ENCODE results near the gene ALG11. TPM values are rescaled to one million over a fixed set of nuclear protein-coding genes. Genes with fewer than 3 reads are reported as not detected.

ALG11 gene
- polyA plus RNA-seq, 4 donors = 23.3 to 34.1 (median 31.2) TPM

GRCh38 chr13:51997186-51997585 lies 15.0 kb upstream of the ALG11 start:
- DNase-seq (ENCODE audit: low read depth in 4 of 4, low spot score in 2 of 4) = no peak

GRCh38 chr13:51997641-51998330 lies 14.4 kb upstream of the ALG11 start:
- no peak for DNase-seq (ENCODE audit: low read depth in 4 of 4, low spot score in 2 of 4)

GRCh38 chr13:51998723-51999509 lies 13.3 kb upstream of the ALG11 start:
- DNase-seq (ENCODE audit: low read depth in 4 of 4, low spot score in 2 of 4) = no peak

DNA sequence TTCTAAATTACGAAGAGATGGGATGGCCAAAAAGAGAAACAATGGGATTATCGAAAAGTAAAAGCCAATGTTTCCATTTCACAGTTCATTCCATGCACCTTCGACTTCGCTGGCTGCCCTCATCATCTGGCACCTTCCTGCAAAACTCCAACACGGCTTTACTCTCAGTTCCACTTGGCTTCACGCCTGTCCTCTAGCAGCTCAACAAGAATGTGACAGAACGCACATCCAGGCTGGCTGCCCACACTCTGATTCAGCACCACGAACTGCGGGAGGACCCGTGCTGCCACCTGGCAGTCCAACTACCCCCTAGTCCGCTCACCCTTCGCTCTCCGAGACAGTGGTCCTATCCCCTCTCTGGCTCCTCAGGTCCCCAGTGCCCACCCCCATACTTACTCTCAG lies 12.7 kb upstream of the ALG11 start:
- no peak for DNase-seq (ENCODE audit: low read depth in 4 of 4, low spot score in 2 of 4)

DNA sequence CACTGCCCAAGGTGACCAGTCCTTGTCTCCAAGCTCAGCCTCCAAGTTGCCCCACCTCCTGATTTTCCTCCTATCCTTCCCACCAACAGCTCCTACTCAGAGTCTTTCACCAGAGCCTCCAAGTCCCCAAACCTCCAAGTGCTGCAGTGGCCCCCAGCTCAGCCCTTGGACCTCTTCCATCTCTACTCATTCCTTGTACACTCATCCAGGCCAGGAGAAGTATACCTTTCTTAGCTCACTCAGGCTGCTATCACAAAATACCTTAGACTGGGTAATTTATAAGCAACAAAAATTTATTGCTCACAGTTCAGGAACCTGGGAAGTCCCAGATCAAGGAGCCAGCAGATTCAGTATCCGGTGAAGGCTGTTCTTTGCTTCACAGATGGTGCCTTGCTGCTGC lies 12.3 kb upstream of the ALG11 start:
- no peak for DNase-seq (ENCODE audit: low read depth in 4 of 4, low spot score in 2 of 4)

DNA sequence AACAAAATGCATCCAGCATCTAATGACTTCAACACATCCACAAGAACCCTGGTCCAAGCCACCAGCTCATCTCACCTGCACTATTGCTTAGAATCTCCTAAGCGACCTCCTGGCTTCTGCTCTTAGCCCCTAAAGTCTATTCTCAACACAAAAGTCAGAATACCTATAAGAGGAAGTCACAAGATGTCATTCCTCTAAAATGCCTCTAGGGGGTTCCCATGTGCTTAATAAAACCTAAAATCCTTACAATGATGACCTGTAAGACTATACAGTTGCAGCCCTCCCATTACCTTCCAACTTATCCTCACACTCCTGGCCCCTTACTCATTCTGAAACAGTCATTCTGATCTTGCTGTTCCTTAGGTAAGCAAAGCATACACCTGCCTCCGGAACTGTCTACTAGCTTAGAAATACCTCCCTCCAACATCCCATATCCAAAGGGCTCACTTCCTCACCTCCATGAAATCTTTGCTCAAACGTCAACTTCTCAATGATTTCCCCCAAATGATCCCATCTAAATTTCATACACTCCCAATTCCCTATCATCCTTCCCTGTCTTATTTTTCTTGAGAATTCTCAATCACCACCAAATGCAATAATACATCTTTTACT lies 11.0 kb upstream of the ALG11 start:
- DNase-seq (ENCODE audit: low read depth in 4 of 4, low spot score in 2 of 4) = no peak

- no peak for DNase-seq (ENCODE audit: low read depth in 4 of 4, low spot score in 2 of 4)
Measured at GRCh38 chr13:52002361-52002760, 9.8 kb upstream of the ALG11 start.

DNA sequence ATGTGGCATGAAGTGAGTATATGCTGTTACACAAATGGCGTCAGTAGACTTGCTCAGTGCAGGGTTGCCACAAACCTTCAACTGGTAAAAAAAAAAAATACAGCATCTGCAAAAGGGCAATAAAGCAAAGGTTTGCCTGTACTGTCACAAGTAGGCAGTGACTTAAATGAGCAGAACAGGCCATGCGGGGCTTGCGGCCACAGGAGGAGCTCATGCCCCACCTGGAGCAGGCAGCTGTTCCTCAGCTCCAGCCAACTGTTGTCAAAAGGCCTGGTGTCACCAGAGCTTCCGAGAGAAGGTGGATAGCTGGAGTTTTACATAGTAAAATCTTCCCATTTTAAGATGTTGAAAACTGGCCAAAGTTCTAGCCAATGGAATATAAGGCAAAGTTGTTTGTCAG lies 8.7 kb upstream of the ALG11 start:
- no peak for DNase-seq (ENCODE audit: low read depth in 4 of 4, low spot score in 2 of 4)

DNA sequence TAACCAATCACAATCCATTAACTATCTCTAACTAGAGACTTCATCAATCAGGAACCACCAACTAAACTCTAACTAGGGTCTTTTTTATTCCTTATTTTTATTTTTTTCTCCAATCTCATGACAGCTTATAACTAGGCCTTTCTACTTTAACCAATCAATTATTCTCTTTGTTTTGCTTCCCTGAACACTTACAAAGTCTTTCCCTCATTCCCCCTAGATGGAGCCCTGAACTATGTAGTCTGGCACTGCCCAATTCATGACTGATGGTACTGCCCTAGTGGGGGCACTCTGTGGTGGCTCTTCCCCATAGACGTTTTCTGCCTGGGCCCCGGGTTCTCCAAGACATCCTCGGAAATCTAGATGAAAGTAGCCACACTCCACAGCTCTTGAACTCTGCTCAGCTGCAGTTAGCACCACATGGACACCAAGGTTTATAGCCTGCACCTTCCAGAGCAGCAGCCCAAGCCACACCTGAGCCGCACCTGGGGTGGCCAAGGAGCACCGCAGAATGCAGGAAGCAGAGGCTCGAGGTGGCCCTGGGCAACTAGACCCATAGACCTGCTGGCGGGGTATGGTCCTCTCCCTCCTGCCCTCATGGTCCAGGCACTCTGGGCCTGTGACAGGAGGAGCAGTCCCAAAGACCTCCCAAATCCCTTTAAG lies 7.6 kb upstream of the ALG11 start:
- DNase-seq (ENCODE audit: low read depth in 4 of 4, low spot score in 2 of 4) = no peak

GRCh38 chr13:52005841-52006522 lies 6.2 kb upstream of the ALG11 start:
- DNase-seq (ENCODE audit: low read depth in 4 of 4, low spot score in 2 of 4) = no peak

GRCh38 chr13:52006523-52007245 lies 5.5 kb upstream of the ALG11 start:
- no peak for DNase-seq (ENCODE audit: low read depth in 4 of 4, low spot score in 2 of 4)

DNA sequence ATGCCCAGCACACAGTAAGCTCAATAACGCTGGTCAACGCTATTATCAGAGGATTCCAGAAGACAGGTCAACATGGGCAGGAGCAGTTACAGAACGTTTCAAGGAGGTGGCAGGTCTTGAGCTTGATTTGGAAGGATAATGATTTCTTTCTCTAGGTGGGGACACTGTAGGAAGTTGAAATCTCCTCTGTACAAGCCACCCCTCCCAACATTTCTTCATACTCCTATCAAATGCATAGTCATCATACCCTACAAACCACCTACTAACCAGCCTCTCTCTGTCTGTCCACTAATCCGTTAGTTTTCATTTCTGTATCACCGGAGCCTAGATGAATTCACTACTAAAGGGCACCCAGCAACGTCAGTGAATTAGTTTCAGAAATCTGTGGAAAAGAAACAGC lies 2.3 kb upstream of the ALG11 start:
- no peak for DNase-seq (ENCODE audit: low read depth in 4 of 4, low spot score in 2 of 4)

GRCh38 chr13:52010890-52011631 lies 1.1 kb upstream of the ALG11 start, which contains the start of gene ATP7B:
TSS of gene ATP7B (minus strand) at chr13:52011450. CDS start at chr13:52011337, 113 bp downstream.
- no peak for DNase-seq (ENCODE audit: low read depth in 4 of 4, low spot score in 2 of 4)

DNA sequence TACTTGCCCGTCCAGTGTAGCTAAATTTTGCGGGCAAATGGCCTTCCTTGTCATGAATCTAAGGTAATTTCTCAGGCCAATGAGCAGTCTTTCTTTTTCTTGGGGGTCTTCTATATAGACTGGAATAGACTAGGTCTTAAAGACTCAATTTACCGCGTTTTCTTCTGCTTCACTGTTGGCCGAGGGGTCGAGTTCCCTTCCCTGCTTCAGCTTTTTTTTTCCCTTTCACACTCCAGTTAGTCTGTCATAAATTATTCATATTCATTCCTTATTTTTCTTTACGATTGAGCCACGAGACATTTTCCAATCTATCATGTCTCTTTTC lies 276 bp downstream of the ALG11 start:
- DNase-seq (ENCODE audit: low read depth in 4 of 4, low spot score in 2 of 4) = no peak

- no peak for DNase-seq (ENCODE audit: low read depth in 4 of 4, low spot score in 2 of 4)
Measured at GRCh38 chr13:52016296-52016695, 4.1 kb downstream of the ALG11 start.

- no peak for DNase-seq (ENCODE audit: low read depth in 4 of 4, low spot score in 2 of 4)
Measured at GRCh38 chr13:52020191-52020590, 8.0 kb downstream of the ALG11 start.

- DNase-seq (ENCODE audit: low read depth in 4 of 4, low spot score in 2 of 4) = no peak
Measured at GRCh38 chr13:52022356-52022755, 10.2 kb downstream of the ALG11 start.

DNA sequence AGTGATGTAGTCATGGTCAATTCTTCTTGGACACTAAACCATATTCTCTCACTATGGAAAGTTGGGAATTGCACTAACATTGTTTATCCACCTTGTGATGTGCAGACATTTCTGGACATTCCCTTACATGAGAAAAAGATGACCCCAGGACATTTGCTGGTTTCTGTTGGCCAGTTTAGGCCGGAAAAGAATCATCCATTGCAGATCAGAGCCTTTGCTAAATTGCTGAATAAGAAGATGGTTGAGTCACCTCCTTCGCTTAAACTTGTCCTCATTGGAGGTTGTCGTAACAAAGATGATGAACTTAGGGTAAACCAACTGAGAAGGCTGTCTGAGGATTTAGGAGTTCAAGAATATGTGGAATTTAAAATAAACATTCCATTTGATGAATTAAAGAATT lies 12.3 kb downstream of the ALG11 start, which contains the start of gene UTP14C:
Gene UTP14C, plus strand, starts transcription at position 211 of the 400 bp plus-strand sequence. CDS start 4,114 bp downstream, outside the sequence.
- no peak for DNase-seq (ENCODE audit: low read depth in 4 of 4, low spot score in 2 of 4)

Measured in left renal cortex interstitium (tissue), 4 donors.